GM19463 (cell line): ENCODE results near the gene ZCCHC17.

ENCODE experiments used
- ATAC-seq: cut with Tn5 transposase; IDR thresholded peaks from one replicate; pipeline ENCODE4 v1.9.1; 2021; ENCODE audit warnings: mild to moderate bottlenecking, moderate library complexity; ENCODE audit not compliant: unreplicated experiment

Gene ZCCHC17

DNA sequence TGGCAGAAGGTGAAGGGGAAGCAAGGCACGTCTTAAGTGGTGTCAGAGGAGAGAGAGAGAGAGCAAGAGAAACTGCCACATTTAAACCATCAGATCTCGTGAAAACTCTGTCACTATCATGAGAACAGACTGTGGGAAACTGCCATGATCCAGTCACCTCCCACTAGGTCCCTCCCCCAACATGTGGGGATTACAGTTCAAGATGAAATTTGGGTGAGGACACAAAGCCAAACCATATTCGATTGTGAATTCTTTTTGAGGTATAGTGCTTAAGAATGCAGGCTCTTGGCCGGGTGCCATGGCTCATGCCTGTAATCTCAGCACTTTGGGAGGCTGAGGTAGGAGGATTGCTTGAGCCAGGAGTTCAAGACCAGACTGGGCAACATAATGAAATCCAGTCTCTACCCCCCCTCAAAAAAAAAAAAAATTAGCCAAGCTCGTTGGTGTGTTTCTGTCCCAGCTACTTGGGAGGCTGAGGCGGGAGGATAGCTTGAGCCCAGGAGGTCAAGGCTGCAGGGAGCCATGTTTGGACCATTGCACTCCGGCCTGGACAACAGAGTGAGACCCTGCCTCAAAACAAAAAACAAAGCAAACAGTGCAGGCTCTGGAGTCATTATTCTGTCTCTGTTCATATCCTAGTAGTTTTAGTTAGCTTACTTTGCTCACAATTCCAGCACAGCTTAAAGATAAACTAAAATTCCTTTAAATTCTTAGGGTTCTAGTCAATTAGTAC, 6.0 kb downstream of the ZCCHC17 start:
- no peak for ATAC-seq

DNA sequence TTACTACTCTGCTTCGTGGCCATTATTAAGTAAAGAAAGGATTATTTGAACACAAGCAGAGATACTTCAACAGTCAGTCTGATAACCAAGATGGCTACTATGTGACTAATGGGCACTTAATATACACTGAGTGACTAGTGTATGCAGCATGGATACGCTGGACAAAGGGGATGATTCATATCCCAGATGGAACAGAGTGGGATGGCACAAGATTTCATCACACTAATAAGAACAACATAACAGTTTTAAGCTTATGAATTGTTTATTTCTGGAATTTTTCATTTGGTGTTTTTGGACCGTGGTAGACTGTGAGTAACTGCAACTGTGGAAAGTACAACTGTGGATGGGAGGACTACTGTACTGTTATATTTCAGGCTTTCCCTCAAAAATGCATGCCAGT, 9.4 kb downstream of the ZCCHC17 start:
- no peak for ATAC-seq

DNA sequence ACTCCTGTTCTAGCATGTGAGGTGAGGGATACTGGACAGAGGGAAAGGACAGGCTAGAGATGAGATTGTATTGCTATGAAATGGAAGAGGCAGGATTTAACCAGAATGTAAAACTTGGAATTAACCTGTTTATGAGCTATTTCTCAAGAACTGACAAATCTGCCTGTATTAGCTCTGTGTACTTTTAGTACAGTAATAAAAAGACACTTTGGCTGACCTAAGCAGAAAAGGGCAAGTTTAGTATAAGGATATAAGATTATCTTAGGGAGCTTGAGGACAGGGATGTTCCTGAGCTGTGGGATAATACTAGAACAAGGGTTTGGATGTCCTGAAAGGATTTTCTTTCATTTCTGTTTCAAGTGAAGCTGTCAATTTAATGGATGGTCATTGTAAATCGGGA, 11.2 kb downstream of the ZCCHC17 start:
- ATAC-seq, result no peak

DNA sequence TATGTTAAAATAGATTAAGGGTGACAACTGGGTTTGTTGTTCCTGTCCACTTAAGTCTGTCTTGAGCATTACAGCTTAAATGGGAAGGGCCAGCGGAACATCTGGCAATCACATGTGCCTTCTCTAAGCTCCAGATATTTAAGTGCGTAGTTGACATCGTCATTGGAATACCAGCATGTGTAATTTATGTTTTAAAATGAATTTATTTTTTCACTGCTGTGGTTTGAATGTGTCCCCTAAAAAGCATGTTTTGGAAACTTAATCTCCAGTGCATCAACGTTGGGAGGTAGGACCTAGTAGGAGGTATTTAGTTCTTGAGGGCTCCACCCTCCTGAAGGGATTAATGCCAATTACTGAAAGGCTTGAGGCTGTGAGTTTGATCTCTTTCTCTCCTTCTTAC, 13.4 kb downstream of the ZCCHC17 start:
- ATAC-seq, result no peak

DNA sequence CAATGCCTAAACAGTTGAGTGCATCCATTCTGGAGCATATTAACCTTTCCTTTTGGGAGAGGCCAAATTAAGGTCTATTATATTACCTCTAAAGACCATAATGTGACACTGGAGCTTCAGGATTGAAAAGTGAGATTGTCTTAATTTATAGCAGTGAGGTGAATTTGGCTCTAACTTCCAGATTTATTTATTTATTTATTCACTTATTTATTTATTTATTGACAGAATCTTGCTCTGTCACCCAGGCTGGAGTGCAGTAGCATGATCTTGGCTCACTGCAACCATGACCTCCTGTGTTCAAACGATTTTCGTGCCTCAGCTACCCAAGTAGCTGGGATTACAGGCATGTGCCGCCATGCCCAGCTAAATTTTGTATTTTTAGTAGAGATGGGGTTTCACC, 19.1 kb downstream of the ZCCHC17 start:
- ATAC-seq, result no peak

DNA sequence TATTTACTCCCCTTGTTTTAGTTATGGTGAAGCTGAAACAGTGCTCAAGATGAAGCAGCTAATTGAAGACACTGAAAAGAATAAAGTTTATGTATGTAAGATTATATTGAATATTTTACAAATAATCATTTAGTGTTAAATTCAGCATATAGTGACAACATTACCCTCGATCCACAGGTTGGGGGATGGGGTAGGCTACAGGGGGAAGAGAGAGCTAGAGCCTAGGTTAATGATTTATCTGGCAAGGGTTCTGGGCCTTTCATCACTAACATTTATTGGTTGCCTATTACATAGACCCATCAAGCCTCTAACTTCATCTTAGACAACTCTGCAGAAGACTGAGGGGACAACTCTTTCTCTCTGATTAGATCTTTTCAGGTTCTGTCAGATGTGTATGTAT, 21.3 kb downstream of the ZCCHC17 start:
- no peak for ATAC-seq

DNA sequence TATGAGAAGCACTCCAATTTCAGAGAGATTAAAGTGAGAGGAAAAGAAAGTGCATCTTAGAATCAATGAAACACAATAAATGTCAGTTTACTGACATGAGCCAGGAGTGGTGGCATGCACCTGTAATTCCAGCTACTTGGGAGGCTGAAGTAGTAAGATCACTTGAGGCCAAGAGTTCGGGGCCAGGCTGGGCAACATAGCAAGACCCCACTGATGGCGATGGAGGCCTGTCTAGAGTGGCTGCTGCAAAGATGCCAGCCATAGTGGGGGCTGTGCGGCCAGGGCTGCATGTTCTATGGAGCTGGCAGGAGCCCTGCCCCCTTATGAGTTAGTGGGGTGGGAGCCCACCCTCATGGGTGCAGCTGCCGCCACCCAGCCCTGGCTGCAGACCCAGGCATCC, 27.3 kb downstream of the ZCCHC17 start:
- ATAC-seq, result no peak

DNA sequence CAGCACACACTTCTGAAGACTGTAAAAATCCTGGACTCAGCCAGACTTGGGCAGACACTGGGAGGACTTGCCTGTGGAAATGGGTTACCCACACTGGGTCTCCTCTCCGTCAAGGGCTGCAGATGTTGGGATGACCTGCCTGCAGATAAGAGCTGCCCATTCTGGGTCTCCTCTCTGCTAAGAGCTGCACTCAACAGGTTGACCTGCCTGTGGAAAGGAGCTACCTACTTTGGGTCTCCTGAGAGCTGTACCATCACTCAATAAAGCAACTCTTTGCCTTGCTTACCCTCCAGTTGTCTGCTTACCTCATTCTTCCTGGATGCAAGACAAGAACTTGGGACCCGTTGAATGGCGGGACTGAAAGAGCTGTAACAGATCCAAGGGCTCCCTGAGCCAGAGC, 28.2 kb downstream of the ZCCHC17 start:
- ATAC-seq, result no peak

DNA sequence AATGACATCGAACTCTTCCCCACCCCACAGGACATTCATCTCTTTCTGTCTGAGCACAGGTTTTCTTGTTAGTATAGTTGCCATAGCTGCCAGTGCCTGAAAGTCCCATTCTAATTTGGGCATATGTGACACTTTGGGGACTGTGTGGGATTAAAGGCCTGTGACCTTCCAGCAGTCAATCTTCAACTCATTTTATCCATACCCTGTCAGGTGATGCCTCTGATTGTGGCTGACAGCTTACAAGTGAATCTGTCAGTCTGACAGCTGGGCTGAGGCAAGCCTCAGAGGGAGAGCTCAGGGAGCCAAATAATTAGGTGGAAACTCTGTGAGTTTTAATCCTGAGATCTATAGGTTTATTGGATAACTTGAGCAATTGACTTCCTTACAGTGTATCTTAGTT, 29.6 kb downstream of the ZCCHC17 start:
- ATAC-seq, result no peak

DNA sequence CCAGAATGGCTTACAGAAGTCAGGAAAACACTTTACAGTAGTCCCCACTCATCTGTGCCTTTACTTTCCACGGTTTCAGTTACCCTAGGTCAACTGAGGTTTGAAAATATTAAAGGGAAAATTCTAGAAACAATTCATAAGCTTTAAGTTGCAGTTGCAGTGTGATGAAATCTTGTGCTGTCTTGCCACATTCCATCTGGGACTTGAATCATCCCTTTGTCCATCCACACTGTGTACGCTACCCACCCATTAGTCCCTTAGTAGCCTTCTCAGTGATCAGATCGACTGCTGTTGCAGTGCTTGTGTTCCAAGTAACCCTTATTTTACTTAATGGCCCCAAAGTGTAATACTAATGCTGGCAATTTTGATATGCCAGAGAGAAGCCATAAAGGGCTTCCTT, 30.5 kb downstream of the ZCCHC17 start:
- ATAC-seq, result no peak

DNA sequence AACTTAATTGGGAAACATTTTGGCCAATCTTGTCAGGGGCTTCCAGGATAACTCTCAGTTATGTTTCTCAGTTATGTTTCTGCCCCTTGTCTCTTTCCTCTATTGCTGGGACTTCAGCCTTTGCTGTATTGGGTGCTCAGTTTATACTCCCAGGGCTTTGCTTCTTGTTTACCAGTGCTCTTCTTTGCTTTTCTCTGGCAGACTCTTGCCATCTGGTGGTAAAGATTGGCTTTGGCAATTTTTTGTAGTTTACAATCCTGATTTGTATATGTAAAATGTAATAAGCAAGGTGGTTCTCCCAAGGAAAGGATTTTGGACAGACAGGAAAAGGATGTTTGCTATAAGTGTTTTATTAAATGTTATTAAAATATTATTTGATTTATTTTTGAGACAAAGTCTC, 38.2 kb downstream of the ZCCHC17 start:
- ATAC-seq, result no peak

DNA sequence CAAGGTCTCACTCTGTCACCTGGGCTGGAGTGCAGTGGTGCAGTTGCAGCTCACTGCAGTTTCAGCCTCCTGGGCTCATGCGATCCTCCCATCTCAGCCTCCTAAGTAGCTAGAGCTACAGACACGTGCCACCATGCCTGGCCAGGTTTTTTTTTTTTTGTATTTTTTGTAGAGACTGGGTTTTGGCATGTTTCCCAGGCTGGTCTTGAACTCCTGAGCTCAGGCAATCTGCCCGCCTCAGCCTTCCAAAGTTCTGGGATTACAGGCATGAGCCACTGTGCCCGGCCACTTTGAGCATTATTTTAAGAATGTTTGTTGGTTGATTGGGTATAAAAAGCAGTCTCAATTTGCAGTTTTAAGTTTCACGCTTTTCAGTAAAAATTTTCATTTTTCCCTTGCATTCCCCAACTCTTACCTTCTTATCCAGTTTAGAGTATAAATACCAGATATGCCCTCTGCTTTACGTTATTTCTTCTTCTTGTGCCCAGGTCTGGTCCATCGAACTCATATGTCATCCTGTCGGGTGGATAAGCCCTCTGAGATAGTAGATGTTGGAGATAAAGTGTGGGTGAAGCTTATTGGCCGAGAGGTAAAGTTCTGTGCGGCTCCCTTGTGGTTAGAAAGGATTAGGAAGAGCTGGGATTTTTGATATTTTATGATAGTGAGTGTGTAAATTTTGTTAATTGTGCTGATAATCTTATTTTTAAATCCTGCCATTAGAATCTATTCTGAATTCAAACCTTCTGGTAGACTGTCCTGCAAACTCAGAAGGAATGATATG, 40.0 kb downstream of the ZCCHC17 start:
- ATAC-seq, result no peak

DNA sequence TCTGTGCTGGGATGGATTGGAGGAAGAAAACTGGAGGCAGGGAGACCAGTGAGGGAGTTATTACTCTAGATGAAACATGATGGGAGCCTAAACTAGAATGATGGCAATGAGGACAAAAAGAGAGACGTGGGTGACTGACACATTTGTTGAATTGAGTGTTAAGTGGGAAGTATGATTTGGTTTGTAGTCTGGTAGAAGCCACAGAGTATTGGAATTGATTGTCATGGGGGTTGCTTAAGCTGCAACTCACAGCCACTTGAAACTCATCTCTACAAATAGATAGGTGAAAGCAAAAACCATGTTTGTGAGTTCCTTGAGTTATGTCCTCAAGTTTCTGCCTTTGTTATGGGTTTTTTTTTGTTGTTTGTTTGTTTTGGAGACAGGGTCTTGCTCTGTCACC, 47.7 kb downstream of the ZCCHC17 start:
- no peak for ATAC-seq

DNA sequence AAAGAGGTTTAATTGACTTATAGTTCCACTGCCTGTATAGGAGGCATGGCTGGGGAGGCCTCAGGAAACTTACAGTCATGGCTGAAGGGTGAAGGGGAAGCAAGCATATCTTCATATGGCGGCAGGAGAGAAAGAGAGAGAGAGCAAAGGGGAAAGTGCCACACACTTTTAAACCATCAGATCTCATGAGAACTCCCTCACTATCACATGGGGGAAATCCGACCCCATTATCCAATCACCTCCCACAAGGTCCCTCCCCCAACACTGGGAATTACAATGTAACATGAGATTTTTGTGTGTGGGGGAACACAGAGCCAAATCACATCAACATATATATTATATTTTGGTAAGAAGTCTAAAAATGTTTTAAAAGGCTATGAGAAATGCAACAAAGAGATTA, 48.8 kb downstream of the ZCCHC17 start:
- ATAC-seq, result no peak

DNA sequence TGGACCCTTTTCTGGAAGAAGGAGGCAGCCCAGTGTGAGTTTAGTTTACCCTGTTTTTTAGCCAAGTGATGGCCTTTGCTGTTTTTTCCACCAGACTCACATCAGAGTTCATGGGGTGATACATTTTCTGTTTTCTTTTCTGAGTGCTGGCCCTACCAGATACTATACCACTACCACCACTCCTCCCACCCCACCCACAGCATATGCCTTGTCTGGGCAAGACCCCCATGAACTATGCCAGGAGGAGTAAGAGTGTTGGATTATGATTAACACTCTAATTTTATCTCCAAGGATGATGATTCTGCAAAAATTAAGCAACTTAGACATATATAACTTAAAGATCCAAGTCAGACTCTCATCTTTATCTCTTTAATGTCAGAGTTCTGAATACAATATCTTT, 50.0 kb downstream of the ZCCHC17 start:
- no peak for ATAC-seq

DNA sequence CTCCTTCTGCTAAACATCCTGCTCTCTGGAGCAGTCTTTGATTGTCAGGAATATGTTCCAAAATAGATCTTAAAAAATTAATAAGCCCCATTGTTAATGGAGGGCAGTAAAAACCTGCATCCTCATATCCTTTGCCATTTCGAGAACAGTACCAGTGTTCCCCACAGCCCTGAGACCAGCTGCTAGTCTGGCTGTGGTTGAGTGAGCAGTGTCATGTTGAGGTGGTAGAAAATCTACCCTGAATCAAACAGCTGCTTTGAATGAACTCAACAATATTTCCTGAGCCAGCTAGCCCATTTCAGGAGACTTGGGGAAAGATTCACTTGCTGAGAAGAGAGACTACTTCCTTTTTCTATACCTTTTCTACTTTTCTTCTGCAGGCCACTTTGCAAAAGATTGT, 51.6 kb downstream of the ZCCHC17 start:
- no peak for ATAC-seq

DNA sequence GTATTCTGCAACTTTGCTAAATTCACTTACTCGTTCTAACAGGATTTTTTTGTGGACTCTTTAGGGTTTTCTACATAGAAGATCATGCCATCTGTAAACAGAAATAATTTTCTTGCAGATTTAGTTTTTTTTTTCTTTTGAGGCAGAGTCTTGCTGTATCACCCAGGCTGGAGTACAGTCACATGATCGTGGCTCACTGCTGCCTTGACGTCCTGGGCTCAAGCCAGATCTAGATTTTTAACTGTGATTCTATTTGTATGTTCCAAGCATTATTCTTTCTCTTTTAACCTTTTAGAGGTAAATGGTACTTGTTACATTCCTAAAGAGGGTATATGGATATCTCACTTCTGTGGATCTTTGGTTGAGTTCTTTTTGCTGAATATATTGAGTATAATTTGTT, 57.5 kb downstream of the ZCCHC17 start:
- no peak for ATAC-seq

DNA sequence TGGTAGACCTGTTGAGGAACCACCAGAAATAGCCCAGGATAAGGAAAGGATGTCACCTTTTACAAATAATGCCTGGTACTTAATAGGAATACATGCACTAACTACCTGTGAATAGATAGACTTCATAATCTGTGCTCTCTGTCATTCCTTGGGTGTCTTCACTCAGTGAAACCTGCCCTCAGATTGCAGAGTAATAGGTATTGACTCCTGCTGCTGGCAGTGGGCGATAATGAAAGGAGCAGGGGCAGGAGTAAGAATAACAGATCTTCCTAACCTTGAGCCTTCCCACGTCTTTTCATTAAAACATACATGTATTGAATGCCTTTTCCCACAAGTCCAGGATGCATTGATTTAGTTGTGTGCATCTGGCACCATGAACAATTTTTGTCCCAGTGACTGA, 59.6 kb downstream of the ZCCHC17 start:
- ATAC-seq, result no peak

DNA sequence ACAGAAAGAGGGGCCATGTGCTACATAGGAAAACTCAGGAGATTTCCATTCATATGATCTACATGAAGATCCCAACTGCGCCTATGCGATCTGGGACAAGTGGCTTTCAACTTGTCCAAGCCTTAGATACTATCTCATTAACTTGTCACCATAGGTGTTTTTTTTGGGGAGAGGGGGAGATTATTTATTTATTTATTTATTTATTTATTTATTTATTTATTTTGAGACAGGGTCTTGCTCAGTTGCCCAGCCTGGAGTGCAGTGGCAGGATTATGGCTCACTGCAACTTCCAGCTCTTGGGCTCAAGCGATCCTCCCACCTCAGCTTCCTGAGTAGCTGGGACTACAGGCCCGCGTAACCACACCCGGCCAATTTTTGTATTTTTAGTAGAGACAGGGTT, 64.8 kb downstream of the ZCCHC17 start:
- no peak for ATAC-seq

DNA sequence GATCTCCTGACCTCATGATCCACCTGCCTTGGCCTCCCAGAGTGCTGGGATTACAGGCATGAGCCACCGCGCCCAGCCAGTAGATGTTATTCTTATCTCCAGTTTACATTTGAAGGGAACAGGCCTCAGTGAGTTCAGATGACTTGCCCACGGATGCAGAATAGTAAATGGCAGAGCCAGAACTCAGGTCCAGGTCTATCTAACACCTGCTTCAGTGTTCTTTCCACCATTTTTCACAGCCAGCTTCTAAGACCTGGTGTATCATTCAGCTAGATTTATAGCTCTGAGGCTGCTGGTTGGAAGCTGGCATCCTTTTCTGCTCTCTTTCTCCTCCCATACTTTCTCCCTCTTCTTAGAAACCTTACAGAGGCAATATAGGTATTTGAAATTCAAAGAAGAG, 65.2 kb downstream of the ZCCHC17 start:
- no peak for ATAC-seq

DNA sequence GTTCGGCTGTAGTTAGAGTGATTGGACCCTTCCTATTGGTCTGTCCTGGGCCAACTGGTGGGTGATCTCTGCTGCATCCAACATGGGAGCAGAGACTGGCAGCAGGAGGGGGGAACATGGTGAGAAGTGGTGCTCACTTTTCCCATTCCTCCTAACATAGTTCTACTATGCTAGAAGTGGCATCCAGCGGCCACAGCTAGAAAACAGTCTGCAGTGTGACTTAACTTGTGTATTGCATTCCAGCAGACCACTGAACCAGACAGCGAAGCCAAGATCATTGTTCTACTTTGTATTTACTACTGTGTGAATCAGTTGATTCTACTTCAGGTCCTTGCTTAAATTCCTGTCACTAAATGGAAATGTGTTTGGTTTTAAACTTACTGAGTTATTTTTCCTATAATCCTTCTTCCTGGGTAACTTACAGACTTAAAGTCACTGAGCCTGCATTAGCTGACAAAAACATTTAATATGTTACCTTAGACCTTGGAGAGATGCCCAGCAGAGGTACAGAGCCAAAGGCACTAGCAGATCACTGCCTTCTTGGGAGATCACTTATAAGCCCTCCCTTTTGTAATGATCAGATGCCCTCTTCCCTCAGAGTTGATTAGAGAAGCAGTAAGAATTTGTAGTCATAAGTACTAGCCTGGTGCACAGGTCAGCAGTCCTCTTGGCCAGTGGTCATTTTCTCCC, 67.9 kb downstream of the ZCCHC17 start:
- no peak for ATAC-seq

DNA sequence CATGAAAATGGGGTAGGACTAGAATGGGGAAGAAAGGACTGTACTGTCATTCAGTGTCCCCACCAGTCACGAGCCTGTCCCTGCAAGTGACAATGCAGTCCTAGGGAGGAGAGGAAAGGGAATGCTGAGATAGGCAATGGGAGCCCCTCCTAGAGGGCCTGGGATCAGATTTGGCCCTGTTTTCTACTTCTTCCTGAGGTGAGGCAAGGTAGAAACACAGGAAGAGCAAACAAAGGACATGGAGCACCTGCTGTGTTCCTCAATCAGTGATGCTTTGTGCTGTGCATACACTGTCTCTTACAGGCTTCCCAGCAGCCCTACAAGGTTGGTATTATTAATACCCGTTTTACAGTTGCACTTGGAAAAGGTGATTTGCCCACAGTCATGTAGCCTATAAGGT, 70.0 kb downstream of the ZCCHC17 start:
- ATAC-seq, result no peak
